ENCODE measurements around the gene MAD1L1.

Gene MAD1L1

DNA sequence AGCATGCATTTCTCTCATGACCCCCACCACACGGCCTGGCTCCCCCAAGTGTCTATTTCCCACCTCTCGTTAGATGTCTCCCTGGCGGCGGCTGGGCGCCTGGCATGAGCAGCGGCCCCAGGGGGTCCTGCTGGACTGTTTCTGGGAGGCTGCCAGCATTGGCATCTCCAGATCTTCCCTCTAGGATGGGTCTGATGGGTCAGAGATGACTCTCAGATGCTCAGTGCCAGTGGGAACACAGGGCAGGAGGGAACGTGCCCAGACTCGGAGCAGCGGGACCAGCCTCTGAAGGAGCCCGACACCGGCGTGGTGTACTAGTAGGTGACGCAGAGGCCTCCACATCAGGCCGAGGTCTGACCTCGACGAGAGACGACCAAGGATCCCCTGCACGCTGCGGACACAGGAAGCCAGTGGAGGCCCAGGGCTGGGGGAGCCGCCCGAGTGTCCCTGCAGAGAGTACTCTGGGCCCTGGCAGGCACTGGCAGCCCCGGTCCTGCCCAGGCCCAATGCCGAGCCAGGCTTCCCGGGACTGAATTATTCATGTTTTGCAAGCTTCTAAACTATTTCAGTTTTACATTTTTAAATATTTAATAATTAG is 323.8 kb downstream of the MAD1L1 start:
- Histone ChIP-seq H3K27me3 (ENCODE audit: insufficient read depth, low read length) (no peaks in the 10 kb centered on the region), H3K9me3 (ENCODE audit: insufficient read depth, low read depth, low read length) (no peaks in the 10 kb centered on the region), H3K27ac (ENCODE audit: low read depth, low read length) (no peak overlapping the region), H3K9ac (ENCODE audit: low read depth, low read length) (no peak overlapping the region), H3K4me1 (ENCODE audit: insufficient read depth, low read length) (no peaks in the 10 kb centered on the region), H3K4me3 (ENCODE audit: low read length) (no peak overlapping the region), H3K36me3 (ENCODE audit: insufficient read depth, low read length) (no peaks in the 10 kb centered on the region)
- 91% methylated on average over 24 of the region's 24 CpGs for WGBS

DNA sequence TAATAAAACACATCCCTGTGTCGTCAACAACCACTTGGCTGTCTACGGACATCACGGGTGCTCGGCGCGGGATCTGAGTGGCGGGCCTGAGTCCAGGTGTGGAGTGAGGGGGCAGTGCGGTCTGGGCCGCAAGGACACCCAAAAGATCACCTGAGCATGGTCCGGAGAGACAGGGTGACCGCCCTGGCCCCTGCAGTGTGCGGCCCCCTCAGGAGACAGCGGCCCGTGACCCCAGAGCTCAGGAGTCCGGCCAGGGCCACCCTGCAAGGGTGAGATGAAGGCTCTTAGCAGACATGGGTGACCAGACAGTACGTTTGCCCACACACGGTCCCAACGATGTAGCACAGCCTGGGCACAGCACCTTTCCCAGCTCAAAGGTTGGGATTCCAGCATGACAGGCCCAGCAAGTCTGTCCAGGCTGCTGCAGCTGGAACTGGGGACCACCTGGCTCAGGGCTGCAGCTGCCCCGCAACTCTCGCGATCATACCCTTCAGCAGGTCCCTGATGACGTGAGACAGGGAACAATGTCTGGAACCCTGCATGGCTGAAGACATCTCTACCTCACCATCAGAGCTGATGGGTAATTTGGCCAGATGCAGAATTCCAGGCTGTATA is 324.9 kb downstream of the MAD1L1 start:
- no peak overlapping the region for H3K27ac ChIP-seq (ENCODE audit: low read depth, low read length)
- H3K27me3 ChIP-seq (ENCODE audit: insufficient read depth, low read length), result no peaks in the 10 kb centered on the region
- no peak overlapping the region for H3K4me3 ChIP-seq (ENCODE audit: low read length)
- H3K4me1 ChIP-seq (ENCODE audit: insufficient read depth, low read length), result no peaks in the 10 kb centered on the region
- no peaks in the 10 kb centered on the region for H3K36me3 ChIP-seq (ENCODE audit: insufficient read depth, low read length)
- 95% methylated on average over 22 of the region's 22 CpGs for WGBS
- H3K9ac ChIP-seq (ENCODE audit: low read depth, low read length), result no peak overlapping the region
- H3K9me3 ChIP-seq (ENCODE audit: insufficient read depth, low read depth, low read length), result no peaks in the 10 kb centered on the region

DNA sequence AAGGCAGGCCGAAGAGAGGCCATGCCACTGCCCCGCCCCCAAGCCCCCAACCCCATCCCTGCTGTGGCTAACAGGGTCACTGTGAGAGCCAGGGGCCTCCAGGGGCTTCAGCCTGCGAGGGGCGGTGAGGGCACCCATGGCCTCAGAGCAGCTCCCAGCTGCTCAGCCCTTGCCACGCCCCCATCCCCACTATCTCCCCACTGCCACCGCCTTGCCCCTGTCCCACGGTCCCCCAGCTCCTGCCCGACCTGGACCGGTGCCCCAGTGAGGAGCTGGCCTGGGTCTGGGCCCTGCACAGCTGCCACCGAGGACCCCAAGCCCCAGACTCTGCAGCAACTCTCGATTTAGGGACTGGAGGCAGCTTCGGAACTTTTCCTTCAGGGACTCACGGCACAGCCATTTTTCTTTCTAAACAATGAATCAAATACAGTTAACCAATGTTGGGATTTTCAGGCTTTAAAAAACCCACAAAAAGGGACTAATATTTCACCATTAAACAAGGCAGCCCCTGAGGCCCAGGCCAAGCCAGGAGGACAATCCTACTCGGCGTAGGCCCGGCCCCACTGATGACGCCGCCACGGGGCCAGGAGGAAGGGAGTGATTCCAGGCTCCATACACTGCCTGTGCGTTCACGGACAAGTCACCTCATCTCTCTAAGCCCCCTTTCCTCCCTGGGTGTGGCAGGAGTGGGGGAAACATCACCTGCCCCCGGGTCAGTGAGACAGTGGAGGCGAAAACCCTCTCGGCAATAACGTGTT is 325.6 kb downstream of the MAD1L1 start:
- no peak overlapping the region for H3K4me3 ChIP-seq (ENCODE audit: low read length)
- no peaks in the 10 kb centered on the region for H3K27me3 ChIP-seq (ENCODE audit: insufficient read depth, low read length)
- H3K4me1 ChIP-seq (ENCODE audit: insufficient read depth, low read length), result no peaks in the 10 kb centered on the region
- no peak overlapping the region for H3K27ac ChIP-seq (ENCODE audit: low read depth, low read length)
- H3K9ac ChIP-seq (ENCODE audit: low read depth, low read length), result no peak overlapping the region
- no peaks in the 10 kb centered on the region for H3K36me3 ChIP-seq (ENCODE audit: insufficient read depth, low read length)
- no peaks in the 10 kb centered on the region for H3K9me3 ChIP-seq (ENCODE audit: insufficient read depth, low read depth, low read length)
- 95% methylated on average over 25 of the region's 25 CpGs for WGBS

DNA sequence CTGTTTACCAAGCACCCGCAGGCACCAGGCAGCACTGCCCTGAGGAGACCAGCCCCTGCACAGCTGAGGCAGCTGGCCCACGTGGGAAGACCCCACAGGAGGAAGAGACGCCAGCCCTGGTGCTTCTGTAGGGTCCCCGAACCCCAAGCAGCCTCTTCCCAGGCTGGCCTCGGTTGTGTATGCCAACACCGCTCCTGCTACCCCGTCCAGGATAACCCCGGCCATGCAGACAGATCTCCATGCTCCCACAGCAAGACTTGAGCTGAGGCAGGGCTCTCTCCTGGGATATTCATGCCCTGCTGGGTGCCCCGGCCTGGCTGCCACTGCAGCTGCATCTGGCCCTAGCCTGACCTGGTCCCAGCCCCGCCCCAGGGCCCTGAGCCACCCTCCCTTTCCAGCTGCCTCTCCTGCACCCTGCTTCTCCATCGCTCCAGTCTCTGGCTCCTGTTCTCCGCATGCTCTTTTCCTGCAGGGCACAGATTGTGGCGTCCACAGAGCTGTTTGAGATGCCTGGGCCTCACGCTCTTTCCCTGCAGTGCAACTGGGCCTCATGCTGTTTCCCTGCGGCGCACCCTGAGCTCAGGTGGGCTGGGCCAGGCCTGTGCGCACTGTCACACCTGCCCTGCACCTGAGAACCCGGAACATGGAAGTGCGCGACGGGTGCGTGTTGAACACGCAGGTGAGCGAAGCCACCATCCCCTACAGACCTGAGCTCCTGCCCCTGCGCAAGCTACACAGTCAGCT is 326.5 kb downstream of the MAD1L1 start:
- no peak overlapping the region for H3K27ac ChIP-seq (ENCODE audit: low read depth, low read length)
- no peak overlapping the region for H3K9ac ChIP-seq (ENCODE audit: low read depth, low read length)
- H3K36me3 ChIP-seq (ENCODE audit: insufficient read depth, low read length), result no peaks in the 10 kb centered on the region
- H3K4me1 ChIP-seq (ENCODE audit: insufficient read depth, low read length), result no peaks in the 10 kb centered on the region
- no peaks in the 10 kb centered on the region for H3K27me3 ChIP-seq (ENCODE audit: insufficient read depth, low read length)
- no peaks in the 10 kb centered on the region for H3K9me3 ChIP-seq (ENCODE audit: insufficient read depth, low read depth, low read length)
- 95% methylated on average over 25 of the region's 25 CpGs for WGBS
- H3K4me3 ChIP-seq (ENCODE audit: low read length), result no peak overlapping the region

DNA sequence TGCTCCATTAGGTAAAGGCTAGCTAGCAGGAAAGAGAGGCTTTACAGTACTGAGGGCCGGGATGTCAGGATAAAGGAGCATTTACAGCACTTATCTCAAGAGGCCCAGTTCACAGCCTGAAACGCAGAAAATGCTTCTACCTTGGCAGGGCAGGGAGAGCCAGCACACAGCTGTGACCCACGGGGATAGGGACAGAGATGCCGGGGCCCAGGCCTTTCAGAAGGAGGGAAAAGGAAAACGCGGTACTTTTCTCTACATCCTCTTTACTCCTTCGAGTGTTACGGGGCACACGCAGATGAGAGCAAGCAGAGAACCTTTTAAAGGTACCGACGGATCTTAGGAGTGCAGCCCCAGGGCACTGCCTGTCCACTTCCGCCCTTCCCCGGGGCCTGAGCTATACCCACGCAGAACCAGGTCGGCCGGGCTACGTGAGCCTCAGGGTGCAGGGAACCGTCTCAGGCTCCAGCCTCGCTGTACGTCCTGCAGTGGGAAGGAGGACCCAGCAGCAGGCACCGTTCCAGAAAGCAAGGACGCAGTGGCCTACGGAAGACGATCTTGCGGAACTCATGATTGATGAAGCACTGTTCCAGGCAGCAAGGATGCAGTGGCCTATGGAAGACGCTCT is 330.4 kb downstream of the MAD1L1 start:
- WGBS, result 94% methylated on average over 26 of the region's 26 CpGs
- no peak overlapping the region for H3K27ac ChIP-seq (ENCODE audit: low read depth, low read length)
- no peaks in the 10 kb centered on the region for H3K27me3 ChIP-seq (ENCODE audit: insufficient read depth, low read length)
- H3K9me3 ChIP-seq (ENCODE audit: insufficient read depth, low read depth, low read length), result no peaks in the 10 kb centered on the region
- H3K4me1 ChIP-seq (ENCODE audit: insufficient read depth, low read length), result no peaks in the 10 kb centered on the region
- no peak overlapping the region for H3K4me3 ChIP-seq (ENCODE audit: low read length)
- peaks cover 5% of the 10 kb centered on the region for H3K36me3 ChIP-seq (ENCODE audit: insufficient read depth, low read length)
- H3K9ac ChIP-seq (ENCODE audit: low read depth, low read length), result no peak overlapping the region

DNA sequence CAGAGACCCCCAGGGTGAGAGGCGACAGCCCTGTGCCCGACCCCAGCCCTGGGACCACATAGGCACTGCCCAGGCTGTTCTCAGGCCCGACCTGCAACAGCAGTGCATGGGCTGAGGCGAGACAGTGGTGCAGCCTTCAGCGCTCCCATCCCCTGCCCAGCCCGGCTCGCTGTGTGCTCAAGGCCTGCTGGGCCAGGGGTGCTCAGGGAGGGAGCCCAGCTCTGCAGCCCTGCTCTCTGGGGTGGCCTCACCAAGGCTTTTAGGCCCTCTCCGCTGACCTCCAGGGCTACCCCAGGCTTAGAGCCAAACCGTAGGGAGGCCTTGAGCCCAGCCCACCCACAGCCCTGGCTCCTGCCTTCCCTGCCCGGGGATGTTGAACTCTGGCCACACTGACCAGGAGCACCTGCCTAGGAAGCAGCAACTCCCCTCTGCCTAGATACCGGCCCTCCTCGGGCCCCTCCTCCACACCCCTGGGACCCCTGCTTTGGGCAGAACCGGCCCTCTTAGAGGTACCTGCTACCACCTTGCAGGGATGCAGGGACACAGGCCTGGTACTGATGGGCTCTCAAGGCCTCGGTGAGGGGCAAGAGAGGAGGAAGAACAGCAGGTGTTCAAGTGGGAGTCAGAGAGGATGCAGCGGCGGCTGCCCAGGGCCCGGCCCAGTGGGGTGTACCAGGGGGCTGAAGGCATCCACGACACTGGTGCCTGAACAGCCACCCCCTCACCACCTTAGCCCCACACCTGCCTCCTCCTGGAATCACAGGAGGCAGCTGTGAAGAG is 331.1 kb downstream of the MAD1L1 start:
- H3K4me3 ChIP-seq (ENCODE audit: low read length), result no peak overlapping the region
- H3K36me3 ChIP-seq (ENCODE audit: insufficient read depth, low read length), result peaks cover 8% of the 10 kb centered on the region
- H3K9ac ChIP-seq (ENCODE audit: low read depth, low read length), result no peak overlapping the region
- no peaks in the 10 kb centered on the region for H3K4me1 ChIP-seq (ENCODE audit: insufficient read depth, low read length)
- H3K9me3 ChIP-seq (ENCODE audit: insufficient read depth, low read depth, low read length), result no peaks in the 10 kb centered on the region
- no peaks in the 10 kb centered on the region for H3K27me3 ChIP-seq (ENCODE audit: insufficient read depth, low read length)
- no peak overlapping the region for H3K27ac ChIP-seq (ENCODE audit: low read depth, low read length)
- WGBS, result 93% methylated on average over 18 of the region's 18 CpGs

DNA sequence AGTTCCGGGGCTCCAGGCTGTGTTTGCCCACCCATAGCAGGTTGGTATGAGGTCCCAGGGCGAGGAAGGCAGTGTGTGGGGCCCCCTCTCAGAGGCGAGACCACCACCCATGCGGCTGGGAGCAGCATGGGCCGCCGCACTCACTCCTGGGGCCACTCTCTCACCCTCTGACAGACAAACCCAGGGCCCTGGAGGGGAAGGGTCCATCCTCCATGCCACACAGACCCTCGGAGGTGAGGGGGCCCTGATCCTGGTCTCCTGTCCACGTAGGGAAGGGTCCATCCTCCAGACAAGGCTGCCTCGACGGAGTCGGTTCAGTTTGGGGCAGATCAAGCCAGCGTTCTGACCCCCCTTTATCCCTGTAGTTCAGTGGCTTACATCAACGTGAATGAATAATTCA is 331.9 kb downstream of the MAD1L1 start:
- no peak overlapping the region for H3K4me3 ChIP-seq (ENCODE audit: low read length)
- no peaks in the 10 kb centered on the region for H3K27me3 ChIP-seq (ENCODE audit: insufficient read depth, low read length)
- no peaks in the 10 kb centered on the region for H3K4me1 ChIP-seq (ENCODE audit: insufficient read depth, low read length)
- no peak overlapping the region for H3K27ac ChIP-seq (ENCODE audit: low read depth, low read length)
- no peaks in the 10 kb centered on the region for H3K9me3 ChIP-seq (ENCODE audit: insufficient read depth, low read depth, low read length)
- WGBS, result 95% methylated on average over 13 of the region's 13 CpGs
- peaks cover 12% of the 10 kb centered on the region for H3K36me3 ChIP-seq (ENCODE audit: insufficient read depth, low read length)
- H3K9ac ChIP-seq (ENCODE audit: low read depth, low read length), result no peak overlapping the region

DNA sequence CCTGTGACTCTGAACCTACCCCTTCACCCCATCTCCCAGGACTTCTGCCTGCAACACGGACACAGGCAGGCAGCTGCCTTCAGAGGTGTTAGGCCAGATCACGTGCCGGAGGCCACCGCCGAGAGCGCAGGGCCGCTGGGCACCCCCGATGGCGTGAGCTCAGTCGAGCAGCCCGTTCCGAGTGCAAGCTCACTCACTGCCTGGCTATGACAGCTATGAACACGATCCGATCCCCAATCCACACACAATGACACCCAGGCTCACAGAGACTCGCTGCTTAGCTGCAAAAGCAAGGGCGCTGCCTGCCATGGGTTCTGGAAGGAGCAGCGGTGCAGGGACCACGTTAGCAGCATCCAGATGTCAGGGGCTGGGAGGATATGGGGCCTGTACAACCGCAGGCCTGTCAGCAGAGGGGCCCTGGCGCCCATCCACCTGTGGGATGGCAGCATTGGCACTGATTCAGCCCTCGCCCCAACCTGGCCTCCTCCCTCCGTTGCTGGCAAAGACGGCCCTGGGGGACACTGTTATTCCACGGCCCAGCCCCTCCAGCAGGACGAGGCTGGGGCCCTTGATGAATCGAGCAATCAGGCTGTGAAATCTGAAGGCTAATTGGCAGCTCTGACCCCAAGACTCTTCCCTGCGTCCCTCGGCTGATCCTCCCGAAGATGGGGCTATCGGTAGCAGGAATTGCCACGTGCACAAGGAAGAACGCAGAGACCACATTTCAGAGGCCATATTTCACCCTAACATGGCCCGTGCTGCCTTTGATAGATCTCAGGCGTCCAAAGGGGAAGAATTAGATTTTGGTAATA is 332.6 kb downstream of the MAD1L1 start:
- Histone ChIP-seq H3K9ac (ENCODE audit: low read depth, low read length) (no peak overlapping the region), H3K36me3 (ENCODE audit: insufficient read depth, low read length) (peaks cover 12% of the 10 kb centered on the region), H3K27me3 (ENCODE audit: insufficient read depth, low read length) (no peaks in the 10 kb centered on the region), H3K9me3 (ENCODE audit: insufficient read depth, low read depth, low read length) (no peaks in the 10 kb centered on the region), H3K27ac (ENCODE audit: low read depth, low read length) (no peak overlapping the region), H3K4me3 (ENCODE audit: low read length) (no peak overlapping the region), H3K4me1 (ENCODE audit: insufficient read depth, low read length) (no peaks in the 10 kb centered on the region)
- WGBS, result 94% methylated on average over 34 of the region's 34 CpGs

DNA sequence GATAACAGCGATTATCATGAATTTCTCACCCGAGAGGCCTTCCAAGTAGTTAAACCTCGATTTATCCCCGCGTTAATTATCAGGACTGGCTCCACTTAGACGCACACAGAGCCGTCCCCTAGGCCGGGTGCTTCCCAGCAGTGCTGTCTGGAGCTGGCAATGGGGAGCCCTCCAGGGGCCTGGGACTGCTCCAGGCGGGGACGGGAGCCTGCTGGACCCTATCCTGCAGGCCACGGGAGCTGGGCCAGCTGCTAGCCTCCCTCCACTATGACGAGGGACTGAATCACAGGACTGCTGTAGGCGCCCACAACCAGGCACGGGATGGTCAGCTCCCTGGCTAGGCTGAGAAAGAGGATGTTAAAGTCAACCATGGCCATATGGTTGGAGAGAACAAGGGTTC is 333.5 kb downstream of the MAD1L1 start:
- no peak overlapping the region for H3K27ac ChIP-seq (ENCODE audit: low read depth, low read length)
- no peaks in the 10 kb centered on the region for H3K4me1 ChIP-seq (ENCODE audit: insufficient read depth, low read length)

DNA sequence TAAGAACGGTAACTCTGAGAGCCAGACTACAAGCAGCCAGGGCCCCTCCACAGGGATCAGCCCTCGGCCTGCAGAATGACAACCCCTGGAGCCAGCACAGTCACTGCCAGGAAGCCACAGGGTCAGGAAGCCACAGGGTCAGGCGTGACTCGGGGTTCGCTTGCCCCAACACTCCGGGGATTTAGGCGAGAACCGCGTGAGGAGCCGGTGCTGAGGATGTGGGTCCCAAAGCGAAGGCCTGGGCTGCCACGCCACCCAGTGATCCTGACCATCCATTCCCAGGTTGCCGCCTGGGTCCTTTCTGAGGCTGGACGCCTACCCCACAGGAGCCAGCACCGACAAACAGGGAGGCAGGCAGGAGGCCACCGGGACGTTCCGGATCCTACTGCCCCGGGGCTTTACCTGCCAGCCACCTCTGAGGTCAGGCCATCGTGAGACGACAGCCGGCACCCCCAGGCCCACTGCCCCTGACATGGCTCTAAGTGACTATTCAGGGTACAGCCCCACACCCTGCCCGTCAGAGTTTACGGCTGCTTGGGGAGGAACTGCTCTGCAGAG is 334.0 kb downstream of the MAD1L1 start:
- Histone ChIP-seq H3K27me3 (ENCODE audit: insufficient read depth, low read length) (no peaks in the 10 kb centered on the region), H3K27ac (ENCODE audit: low read depth, low read length) (no peak overlapping the region), H3K36me3 (ENCODE audit: insufficient read depth, low read length) (peaks cover 12% of the 10 kb centered on the region), H3K4me1 (ENCODE audit: insufficient read depth, low read length) (no peaks in the 10 kb centered on the region), H3K9ac (ENCODE audit: low read depth, low read length) (no peak overlapping the region), H3K4me3 (ENCODE audit: low read length) (no peak overlapping the region), H3K9me3 (ENCODE audit: insufficient read depth, low read depth, low read length) (no peaks in the 10 kb centered on the region)
- 93% methylated on average over 24 of the region's 24 CpGs for WGBS

More for the DNA sequence above, 333.5 kb downstream of the MAD1L1 start:
- H3K4me3 ChIP-seq (ENCODE audit: low read length), result no peak overlapping the region
- no peaks in the 10 kb centered on the region for H3K9me3 ChIP-seq (ENCODE audit: insufficient read depth, low read depth, low read length)
- WGBS, result 94% methylated on average over 14 of the region's 14 CpGs
- H3K36me3 ChIP-seq (ENCODE audit: insufficient read depth, low read length), result peaks cover 12% of the 10 kb centered on the region
- no peak overlapping the region for H3K9ac ChIP-seq (ENCODE audit: low read depth, low read length)
- no peaks in the 10 kb centered on the region for H3K27me3 ChIP-seq (ENCODE audit: insufficient read depth, low read length)

Data from HUES64 (cell line).